GM12875 (cell line): ENCODE results near the gene AKAP7.

Experiments
- H3K4me3 ChIP-seq: one replicate; pipeline ENCODE4 v1.5.1; 2011; ENCODE audit warnings: low read depth, low read length, control low read depth
- TF ChIP-seq, protein P1 (sequence below): IDR thresholded peaks from 2 replicates; pipeline ENCODE4 v1.5.1; 2011; ENCODE audit warnings: low read depth, mild to moderate bottlenecking, control low read depth, inconsistent platforms, low read length, moderate library complexity, borderline replicate concordance; ENCODE audit not compliant: insufficient read depth

The AKAP7 gene

DNA sequence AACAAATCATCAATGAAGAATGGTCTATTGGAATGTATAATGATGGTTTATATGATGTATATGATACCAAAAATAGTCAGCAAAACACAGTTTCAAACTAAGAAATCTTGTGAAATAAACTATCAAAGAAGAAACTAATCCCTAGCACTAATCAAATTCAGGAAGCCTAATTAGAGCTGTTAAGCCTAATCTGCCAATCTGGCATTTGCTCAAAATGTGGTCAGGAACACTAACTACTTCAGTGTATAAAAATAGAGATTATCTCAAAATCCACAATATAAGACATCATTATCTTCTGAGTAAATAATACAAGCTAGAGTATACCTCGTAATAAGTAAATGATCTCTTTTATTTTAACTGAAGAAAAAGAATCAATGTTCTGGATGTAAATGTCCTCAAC, 12.8 kb upstream of the AKAP7 start:
- no peak overlapping the region for H3K4me3 ChIP-seq
- TF ChIP-seq, protein P1, sequence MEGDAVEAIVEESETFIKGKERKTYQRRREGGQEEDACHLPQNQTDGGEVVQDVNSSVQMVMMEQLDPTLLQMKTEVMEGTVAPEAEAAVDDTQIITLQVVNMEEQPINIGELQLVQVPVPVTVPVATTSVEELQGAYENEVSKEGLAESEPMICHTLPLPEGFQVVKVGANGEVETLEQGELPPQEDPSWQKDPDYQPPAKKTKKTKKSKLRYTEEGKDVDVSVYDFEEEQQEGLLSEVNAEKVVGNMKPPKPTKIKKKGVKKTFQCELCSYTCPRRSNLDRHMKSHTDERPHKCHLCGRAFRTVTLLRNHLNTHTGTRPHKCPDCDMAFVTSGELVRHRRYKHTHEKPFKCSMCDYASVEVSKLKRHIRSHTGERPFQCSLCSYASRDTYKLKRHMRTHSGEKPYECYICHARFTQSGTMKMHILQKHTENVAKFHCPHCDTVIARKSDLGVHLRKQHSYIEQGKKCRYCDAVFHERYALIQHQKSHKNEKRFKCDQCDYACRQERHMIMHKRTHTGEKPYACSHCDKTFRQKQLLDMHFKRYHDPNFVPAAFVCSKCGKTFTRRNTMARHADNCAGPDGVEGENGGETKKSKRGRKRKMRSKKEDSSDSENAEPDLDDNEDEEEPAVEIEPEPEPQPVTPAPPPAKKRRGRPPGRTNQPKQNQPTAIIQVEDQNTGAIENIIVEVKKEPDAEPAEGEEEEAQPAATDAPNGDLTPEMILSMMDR = no peak

DNA sequence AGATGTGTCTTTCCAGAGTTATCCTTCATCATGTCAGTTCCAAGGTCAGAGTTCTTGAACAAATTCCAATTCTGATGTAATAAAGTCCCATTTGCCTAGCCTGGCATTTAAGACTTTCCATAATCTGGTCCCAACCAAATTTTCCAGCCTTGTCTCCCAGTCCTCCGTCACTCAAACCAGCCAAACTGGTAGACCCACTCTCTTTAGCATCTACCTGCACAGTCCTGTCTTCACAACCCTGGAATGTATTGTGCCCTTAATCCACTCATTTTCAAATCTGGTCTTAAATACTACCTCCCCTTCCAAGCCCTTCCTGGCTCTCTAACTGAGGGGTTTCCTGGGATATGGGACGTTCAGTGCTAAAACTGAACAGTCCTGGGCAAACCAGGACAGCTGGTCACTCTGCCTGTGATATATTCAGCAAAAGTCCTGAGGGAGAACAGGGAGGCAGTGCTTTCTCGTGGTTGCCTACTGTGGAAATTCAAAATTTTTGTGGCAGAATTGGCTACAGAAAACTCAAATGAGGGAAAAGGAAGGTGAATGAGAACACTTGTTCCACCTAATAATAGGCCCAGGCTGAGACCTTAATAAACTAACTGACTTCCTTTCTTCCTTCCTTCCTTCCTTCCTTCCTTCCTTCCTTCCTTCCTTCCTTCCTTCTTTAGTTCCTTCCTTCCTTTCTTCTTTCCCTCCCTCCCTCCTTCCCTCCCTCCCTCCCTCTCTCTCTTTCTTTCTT, 10.8 kb upstream of the AKAP7 start:
- no peak overlapping the region for H3K4me3 ChIP-seq
- TF ChIP-seq, protein P1 = no peak

DNA sequence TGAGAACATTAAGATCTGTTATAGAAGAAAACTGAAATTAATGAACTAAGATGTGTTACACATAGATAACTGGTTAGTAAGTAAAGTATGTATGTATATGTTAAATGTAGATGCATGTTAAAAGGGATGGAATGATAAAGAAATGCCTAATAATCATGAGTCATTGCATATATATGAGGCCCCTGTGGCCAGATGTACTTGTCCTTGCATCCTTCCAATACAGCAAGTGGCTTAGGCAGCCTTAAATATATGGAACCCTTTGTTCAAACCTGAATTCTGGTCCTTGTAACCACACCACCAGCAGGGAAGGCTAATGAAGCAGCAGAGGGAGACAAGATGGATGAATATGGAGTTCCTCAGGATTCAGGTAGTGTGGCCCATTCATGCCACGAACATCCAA, 9.8 kb upstream of the AKAP7 start:
- no peak overlapping the region for H3K4me3 ChIP-seq
- TF ChIP-seq, protein P1 = no peak

DNA sequence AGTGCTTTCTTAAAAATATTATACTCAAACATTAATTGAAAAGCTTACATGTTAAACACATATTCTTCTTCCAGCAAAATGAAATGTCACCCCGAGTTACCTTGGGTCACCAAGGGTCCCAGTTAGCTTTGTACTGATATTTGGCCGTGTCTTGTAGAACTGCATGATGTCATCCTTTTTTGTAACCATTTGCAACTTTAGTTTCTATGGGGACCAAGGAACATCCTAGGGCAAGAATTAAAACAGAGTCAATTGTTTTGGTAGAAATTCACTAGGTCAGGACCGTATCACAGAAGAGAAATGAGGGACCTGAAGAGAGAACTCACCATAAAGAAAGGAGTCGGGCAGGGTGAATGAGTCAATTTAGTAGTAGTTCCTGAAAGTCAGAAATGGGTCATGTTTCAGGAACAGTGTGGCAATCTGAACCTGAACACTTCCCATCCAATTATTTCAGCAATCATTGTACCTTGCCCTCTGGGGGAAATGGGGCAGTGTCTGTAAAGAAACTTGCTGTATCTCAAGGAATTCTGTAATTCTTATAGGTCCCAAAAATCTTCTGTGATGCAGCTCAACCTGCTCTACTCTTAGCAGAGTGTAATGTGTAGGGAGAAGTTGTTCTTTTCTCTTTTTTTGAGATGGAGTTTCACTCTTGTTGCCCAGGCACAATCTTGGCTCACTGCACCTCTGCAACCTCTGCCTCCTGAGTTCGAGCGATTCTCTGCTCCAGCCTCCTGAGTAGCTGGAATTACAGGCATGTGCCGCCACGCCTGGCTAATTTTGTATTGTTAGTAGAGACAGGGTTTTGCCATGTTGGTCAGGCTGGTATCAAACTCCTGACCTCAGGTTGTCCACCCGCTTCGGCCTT, 5.3 kb upstream of the AKAP7 start:
- TF ChIP-seq, protein P1 = no peak
- no peak overlapping the region for H3K4me3 ChIP-seq

DNA sequence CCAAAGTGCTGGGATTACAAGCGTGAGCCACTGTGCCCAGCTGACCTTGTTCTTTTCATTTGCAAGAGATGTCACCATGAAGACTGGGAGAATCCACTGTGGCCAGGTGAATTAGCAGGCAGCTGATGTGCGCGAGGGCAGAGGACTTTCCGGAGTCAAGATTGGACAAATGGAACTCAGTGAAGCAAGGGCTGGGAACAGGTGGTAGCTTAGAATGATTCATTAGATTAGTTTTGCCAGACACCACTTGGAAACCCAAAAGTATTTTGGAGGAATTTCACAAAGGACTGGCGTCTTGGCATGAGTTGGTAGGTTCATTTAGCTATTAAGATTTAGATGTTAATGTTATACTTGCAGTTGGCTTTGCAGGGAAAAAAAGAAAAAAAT, 4.7 kb upstream of the AKAP7 start:
- TF ChIP-seq, protein P1 = no peak
- H3K4me3 ChIP-seq = no peak overlapping the region

DNA sequence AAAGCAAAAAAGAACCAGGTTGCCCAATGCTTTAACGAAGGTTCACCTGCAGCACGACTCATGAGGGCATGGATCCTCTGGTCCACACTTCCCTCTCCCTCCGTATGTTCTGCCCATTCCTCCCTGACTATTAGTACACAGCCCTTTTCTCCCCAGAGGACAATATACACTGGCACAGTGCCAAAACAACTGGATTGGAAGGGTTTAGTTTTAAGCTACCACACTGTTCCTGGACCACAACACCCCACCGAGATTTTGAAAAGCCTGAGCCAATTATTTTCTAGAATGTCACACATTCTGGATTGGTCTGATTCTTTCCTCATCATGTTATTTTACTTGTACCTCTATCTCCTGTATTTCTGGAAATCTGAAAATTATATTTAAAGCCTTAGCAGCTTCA, 2.9 kb upstream of the AKAP7 start:
- H3K4me3 ChIP-seq = no peak overlapping the region

More for the DNA sequence above, 2.9 kb upstream of the AKAP7 start:
- TF ChIP-seq, protein P1 = no peak
